ENCODE data around the gene LRRC66. TPM values are rescaled to one million over a fixed set of nuclear protein-coding genes. Genes with fewer than 3 reads are reported as not detected.
A peak's percentile ranks its signal among the peaks of the same experiment; 100 is the strongest.

Gene LRRC66
- total and polyA plus RNA-seq, 2 of the 13 experiments (the other 11 are each of a cell fraction or from before 2014, with no cell fraction given): not detected

DNA sequence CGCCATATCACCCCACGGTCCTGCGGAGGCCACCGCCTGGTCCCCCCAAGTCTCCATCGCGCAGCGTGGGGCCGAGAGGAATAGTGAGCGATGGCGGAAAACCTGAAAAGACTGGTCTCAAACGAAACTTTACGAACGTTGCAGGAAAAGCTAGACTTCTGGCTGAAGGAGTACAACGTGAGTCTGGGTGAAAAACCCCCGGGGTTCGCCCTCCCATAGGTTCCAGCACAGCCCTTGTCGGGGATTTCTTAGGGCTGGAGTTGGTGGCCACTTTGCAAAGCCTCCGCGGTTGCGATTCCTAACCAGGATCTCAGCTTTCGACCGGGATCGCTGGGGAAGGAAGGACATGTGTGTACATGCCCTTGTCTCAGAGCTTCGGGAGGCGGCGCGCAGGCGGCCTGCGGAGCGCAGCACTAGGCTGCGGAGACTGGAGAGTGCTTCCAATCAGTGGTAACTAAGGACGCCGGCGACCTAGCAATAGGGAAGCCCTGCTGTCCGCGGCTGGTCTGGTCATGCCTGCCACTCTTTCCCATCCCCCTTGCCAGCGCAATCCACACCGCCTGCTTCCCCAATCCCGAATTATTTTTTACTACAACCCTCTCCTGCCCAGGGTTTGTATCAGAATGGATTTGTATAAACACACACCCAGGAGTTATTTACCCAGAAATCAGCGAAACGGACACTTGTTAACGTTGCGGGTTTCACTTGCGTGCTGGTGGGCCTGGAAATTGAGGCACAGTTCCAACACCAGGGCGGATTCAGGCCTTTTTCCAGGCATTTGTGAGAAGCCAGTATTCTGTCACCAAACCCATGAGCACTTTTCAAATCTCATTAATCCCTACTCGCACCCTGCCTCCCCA lies 31.7 kb upstream of the LRRC66 start (continued):
- peak; percentile 60; the same call in 1 of the 2 replicates for TF ChIP-seq ZNF281 (CRISPR knock-in tag; IDR thresholded peaks at IDR 0.05; ENCODE audit: borderline replicate concordance)
- no peak for TF ChIP-seq ZNF652 (CRISPR knock-in tag; IDR thresholded peaks at IDR 0.05; ENCODE audit: borderline replicate concordance, low read depth)
- TF ChIP-seq NFKB2 (CRISPR knock-in tag; IDR thresholded peaks at IDR 0.05; ENCODE audit: borderline replicate concordance): peak; percentile 26; the same call in 1 of the 2 replicates
- TF ChIP-seq ZNF350 (CRISPR knock-in tag; IDR thresholded peaks at IDR 0.05; ENCODE audit: borderline replicate concordance, low read depth): peak; percentile 26; the same call in 1 of the 2 replicates
- 0 out of 2 replicates have a peak, but pooled peaks have one; percentile 30 for TF ChIP-seq ZNF790 (CRISPR knock-in tag; IDR thresholded peaks at IDR 0.05; ENCODE audit: borderline replicate concordance)
- no peak for TF ChIP-seq ZNF326 (CRISPR knock-in tag; IDR thresholded peaks at IDR 0.05; ENCODE audit: borderline replicate concordance)
- no peak for TF ChIP-seq ZFP36L1 (CRISPR knock-in tag; IDR thresholded peaks at IDR 0.05)
- TF ChIP-seq HINFP (CRISPR knock-in tag; IDR thresholded peaks at IDR 0.05; ENCODE audit: low read depth): no peak
- TF ChIP-seq TBL1XR1 (IDR thresholded peaks at IDR 0.05; ENCODE audit: borderline replicate concordance, low read length, partially characterized antibody): no peak
- TF ChIP-seq, protein P1, sequence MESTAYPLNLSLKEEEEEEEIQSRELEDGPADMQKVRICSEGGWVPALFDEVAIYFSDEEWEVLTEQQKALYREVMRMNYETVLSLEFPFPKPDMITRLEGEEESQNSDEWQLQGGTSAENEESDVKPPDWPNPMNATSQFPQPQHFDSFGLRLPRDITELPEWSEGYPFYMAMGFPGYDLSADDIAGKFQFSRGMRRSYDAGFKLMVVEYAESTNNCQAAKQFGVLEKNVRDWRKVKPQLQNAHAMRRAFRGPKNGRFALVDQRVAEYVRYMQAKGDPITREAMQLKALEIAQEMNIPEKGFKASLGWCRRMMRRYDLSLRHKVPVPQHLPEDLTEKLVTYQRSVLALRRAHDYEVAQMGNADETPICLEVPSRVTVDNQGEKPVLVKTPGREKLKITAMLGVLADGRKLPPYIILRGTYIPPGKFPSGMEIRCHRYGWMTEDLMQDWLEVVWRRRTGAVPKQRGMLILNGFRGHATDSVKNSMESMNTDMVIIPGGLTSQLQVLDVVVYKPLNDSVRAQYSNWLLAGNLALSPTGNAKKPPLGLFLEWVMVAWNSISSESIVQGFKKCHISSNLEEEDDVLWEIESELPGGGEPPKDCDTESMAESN (CRISPR knock-in tag; conservative IDR thresholded peaks at IDR 0.05): no peak
- no peak for TF ChIP-seq ADNP (CRISPR knock-in tag; IDR thresholded peaks at IDR 0.05)
- no peak for TF ChIP-seq HDAC6 (IDR thresholded peaks at IDR 0.05; ENCODE audit: low read depth, low read length)
- TF ChIP-seq ZMAT5 (CRISPR knock-in tag; IDR thresholded peaks at IDR 0.05; ENCODE audit: borderline replicate concordance, low read depth): 0 out of 2 replicates have a peak, but pooled peaks have one; percentile 48
- no peak for TF ChIP-seq SMARCE1 (IDR thresholded peaks at IDR 0.05; ENCODE audit: borderline replicate concordance)
- peak; percentile 22; the same call in 1 of the 2 replicates for TF ChIP-seq ZNF572 (CRISPR knock-in tag; IDR thresholded peaks at IDR 0.05)
- TF ChIP-seq SMARCC2 (IDR thresholded peaks at IDR 0.05): no peak
- no peak for TF ChIP-seq ZNF496 (CRISPR knock-in tag; IDR thresholded peaks at IDR 0.05; ENCODE audit: insufficient replicate concordance)
- TF ChIP-seq ZNF772 (CRISPR knock-in tag; IDR thresholded peaks at IDR 0.05): peak; percentile 41; the same call in 1 of the 2 replicates
- TF ChIP-seq ZNF629 (CRISPR knock-in tag; conservative IDR thresholded peaks at IDR 0.05): no peak

Measured in HepG2 (cell line).